ENCODE measurements around the gene WDR17.

DNA sequence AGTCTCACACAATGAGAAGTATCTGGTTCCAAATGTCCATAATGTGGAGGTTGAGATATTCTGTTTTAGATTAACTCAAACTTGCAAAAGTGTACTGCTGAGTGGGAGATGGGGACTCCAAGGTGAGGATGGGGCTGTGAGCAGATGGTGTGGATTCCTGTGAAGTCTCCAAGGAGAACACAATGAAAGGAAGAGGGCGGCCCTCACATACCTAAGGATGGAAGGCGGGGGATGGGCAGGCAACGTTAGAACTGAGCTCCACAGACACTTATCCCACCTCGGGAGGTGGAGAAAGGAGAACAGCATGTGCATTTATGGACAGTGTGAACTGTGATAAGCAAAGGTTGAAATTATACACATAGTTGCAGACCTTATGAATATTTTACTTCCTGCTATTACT is 139.7 kb downstream of the WDR17 start:
- TF ChIP-seq POLR2A (IDR thresholded peaks at IDR 0.05; ENCODE audit: insufficient read depth in 1 of 2, low read depth in 2 of 2, low read length in 2 of 2) (no peak), AGO2 (optimal IDR thresholded peaks at IDR 0.05; ENCODE audit: low read depth, low read length) (no peak), FOXJ3 (CRISPR knock-in tag; IDR thresholded peaks at IDR 0.05; ENCODE audit: borderline replicate concordance) (no peak), ARID2 (CRISPR knock-in tag; IDR thresholded peaks at IDR 0.05; ENCODE audit: borderline replicate concordance) (no peak), ZNF772 (CRISPR knock-in tag; IDR thresholded peaks at IDR 0.05) (no peak), RORA (CRISPR knock-in tag; IDR thresholded peaks at IDR 0.05) (no peak), SRY (CRISPR knock-in tag; IDR thresholded peaks at IDR 0.05) (no peak), MYC (CRISPR knock-in tag; IDR thresholded peaks at IDR 0.05; ENCODE audit: borderline replicate concordance) (no peak)
- TF ChIP-seq, protein P1, sequence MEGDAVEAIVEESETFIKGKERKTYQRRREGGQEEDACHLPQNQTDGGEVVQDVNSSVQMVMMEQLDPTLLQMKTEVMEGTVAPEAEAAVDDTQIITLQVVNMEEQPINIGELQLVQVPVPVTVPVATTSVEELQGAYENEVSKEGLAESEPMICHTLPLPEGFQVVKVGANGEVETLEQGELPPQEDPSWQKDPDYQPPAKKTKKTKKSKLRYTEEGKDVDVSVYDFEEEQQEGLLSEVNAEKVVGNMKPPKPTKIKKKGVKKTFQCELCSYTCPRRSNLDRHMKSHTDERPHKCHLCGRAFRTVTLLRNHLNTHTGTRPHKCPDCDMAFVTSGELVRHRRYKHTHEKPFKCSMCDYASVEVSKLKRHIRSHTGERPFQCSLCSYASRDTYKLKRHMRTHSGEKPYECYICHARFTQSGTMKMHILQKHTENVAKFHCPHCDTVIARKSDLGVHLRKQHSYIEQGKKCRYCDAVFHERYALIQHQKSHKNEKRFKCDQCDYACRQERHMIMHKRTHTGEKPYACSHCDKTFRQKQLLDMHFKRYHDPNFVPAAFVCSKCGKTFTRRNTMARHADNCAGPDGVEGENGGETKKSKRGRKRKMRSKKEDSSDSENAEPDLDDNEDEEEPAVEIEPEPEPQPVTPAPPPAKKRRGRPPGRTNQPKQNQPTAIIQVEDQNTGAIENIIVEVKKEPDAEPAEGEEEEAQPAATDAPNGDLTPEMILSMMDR (CRISPR knock-in tag; IDR thresholded peaks at IDR 0.05) = no peak
- TF ChIP-seq, protein P2, sequence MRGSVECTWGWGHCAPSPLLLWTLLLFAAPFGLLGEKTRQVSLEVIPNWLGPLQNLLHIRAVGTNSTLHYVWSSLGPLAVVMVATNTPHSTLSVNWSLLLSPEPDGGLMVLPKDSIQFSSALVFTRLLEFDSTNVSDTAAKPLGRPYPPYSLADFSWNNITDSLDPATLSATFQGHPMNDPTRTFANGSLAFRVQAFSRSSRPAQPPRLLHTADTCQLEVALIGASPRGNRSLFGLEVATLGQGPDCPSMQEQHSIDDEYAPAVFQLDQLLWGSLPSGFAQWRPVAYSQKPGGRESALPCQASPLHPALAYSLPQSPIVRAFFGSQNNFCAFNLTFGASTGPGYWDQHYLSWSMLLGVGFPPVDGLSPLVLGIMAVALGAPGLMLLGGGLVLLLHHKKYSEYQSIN (CRISPR knock-in tag; IDR thresholded peaks at IDR 0.05; ENCODE audit: borderline replicate concordance) = no peak
